Measurements from ENCODE around the gene ZIC5. TPM values are rescaled to one million over a fixed set of nuclear protein-coding genes. Genes with fewer than 3 reads are reported as not detected.

ZIC5 gene
- total RNA-seq, 2 donors from 2014 or later: 0.09 to 0.45 TPM

GRCh38 chr13:99977912-99978798, 6.6 kb upstream of the ZIC5 start:
- intact Hi-C loops (cut with DNase I): no loop called here
- Histone ChIP-seq H3K36me3 (no peaks in the 10 kb centered on the region), H3K4me3 (no peak overlapping the region), H3K27ac (no peak overlapping the region), H3K4me1 (replicated peaks) (peaks cover 11% of the 10 kb centered on the region), H3K27me3 (replicated peaks; ENCODE audit: insufficient read depth) (peaks cover 61% of the 10 kb centered on the region), H3K9me3 (no peaks in the 10 kb centered on the region)
- DNase-seq (ENCODE audit: low spot score): no peak
- 15% methylated on average over 52 of the region's 52 CpGs for WGBS
- TF ChIP-seq POLR2AphosphoS5 (IDR thresholded peaks at IDR 0.05): no peak
- no peak for TF ChIP-seq POLR2A (IDR thresholded peaks at IDR 0.05)
- no peak for TF ChIP-seq CTCF (IDR thresholded peaks at IDR 0.05)

GRCh38 chr13:99977334-99977911, 5.9 kb upstream of the ZIC5 start:
- Histone ChIP-seq H3K27ac (no peak overlapping the region), H3K36me3 (no peaks in the 10 kb centered on the region), H3K9me3 (no peaks in the 10 kb centered on the region), H3K27me3 (replicated peaks; ENCODE audit: insufficient read depth) (peaks cover 61% of the 10 kb centered on the region), H3K4me1 (replicated peaks) (peaks cover 11% of the 10 kb centered on the region), H3K4me3 (no peak overlapping the region)
- 32% methylated on average over 7 of the region's 7 CpGs for WGBS
- no peak for DNase-seq (ENCODE audit: low spot score)
- TF ChIP-seq POLR2AphosphoS5 (IDR thresholded peaks at IDR 0.05): no peak
- no peak for TF ChIP-seq CTCF (IDR thresholded peaks at IDR 0.05)
- TF ChIP-seq POLR2A (IDR thresholded peaks at IDR 0.05): no peak
- intact Hi-C loops (cut with DNase I): no loop called here

- H3K4me3 ChIP-seq: no peak overlapping the region
- no peak for DNase-seq (ENCODE audit: low spot score)
- no peaks in the 10 kb centered on the region for H3K9me3 ChIP-seq
- no peaks in the 10 kb centered on the region for H3K36me3 ChIP-seq
- peaks cover 69% of the 10 kb centered on the region for H3K27me3 ChIP-seq (replicated peaks; ENCODE audit: insufficient read depth)
- TF ChIP-seq POLR2A (IDR thresholded peaks at IDR 0.05) (no peak), CTCF (IDR thresholded peaks at IDR 0.05) (no peak), POLR2AphosphoS5 (IDR thresholded peaks at IDR 0.05) (no peak)
- no peak overlapping the region for H3K27ac ChIP-seq
- peaks cover 11% of the 10 kb centered on the region for H3K4me1 ChIP-seq (replicated peaks)
- intact Hi-C loops (cut with DNase I): no loop called here
- WGBS: 65% methylated on average over 5 of the region's 5 CpGs
Measured at GRCh38 chr13:99976575-99976974, 5.0 kb upstream of the ZIC5 start.

GRCh38 chr13:99975626-99976025, 4.1 kb upstream of the ZIC5 start:
- H3K36me3 ChIP-seq: no peaks in the 10 kb centered on the region
- no peaks in the 10 kb centered on the region for H3K9me3 ChIP-seq
- peaks cover 79% of the 10 kb centered on the region for H3K27me3 ChIP-seq (replicated peaks; ENCODE audit: insufficient read depth)
- TF ChIP-seq POLR2A (IDR thresholded peaks at IDR 0.05) (no peak), POLR2AphosphoS5 (IDR thresholded peaks at IDR 0.05) (no peak), CTCF (IDR thresholded peaks at IDR 0.05) (no peak)
- intact Hi-C loops (cut with DNase I): no loop called here
- WGBS: 19% methylated on average over 18 of the region's 19 CpGs
- no peak overlapping the region for H3K27ac ChIP-seq
- no peak overlapping the region for H3K4me3 ChIP-seq
- no peak for DNase-seq (ENCODE audit: low spot score)
- peaks cover 9% of the 10 kb centered on the region for H3K4me1 ChIP-seq (replicated peaks)

All from prostate gland (tissue), 2 donors.